Nephron progenitor cell (in vitro differentiated cells): Measurements from ENCODE around the gene GLCCI1.
"Not testable (repeated sequence)": the region's sequence is repeated elsewhere in the genome, so short reads cannot be mapped to it uniquely, and the experiment has no call there.

Experiments used
- DNase-seq: peaks from one replicate; pipeline ENCODE4 v3.0.0; 2021
- H3K27ac Mint-ChIP-seq: 2 replicates; pipeline ENCODE4 v1.8.0; 2021; ENCODE audit warnings: mild to moderate bottlenecking, moderate library complexity, mixed read lengths
- H3K27me3 Mint-ChIP-seq: 2 replicates; pipeline ENCODE4 v1.8.0; 2021; ENCODE audit warnings: mild to moderate bottlenecking, low read depth, mixed read lengths; ENCODE audit not compliant: poor library complexity
- H3K36me3 Mint-ChIP-seq: 2 replicates; pipeline ENCODE4 v1.8.0; 2021; ENCODE audit warnings: low read depth, mixed read lengths
- H3K4me1 Mint-ChIP-seq: 2 replicates; pipeline ENCODE4 v1.8.0; 2021; ENCODE audit warnings: mixed read lengths
- H3K4me3 Mint-ChIP-seq: 2 replicates; pipeline ENCODE4 v1.8.0; 2021; ENCODE audit warnings: mild to moderate bottlenecking, moderate library complexity, mixed read lengths
- H3K9me3 Mint-ChIP-seq: 2 replicates; pipeline ENCODE4 v1.8.0; 2021; ENCODE audit warnings: mild to moderate bottlenecking, moderate library complexity, mixed read lengths
- CTCF ChIP-seq: fragments of 200-600 bp; sonication (generic); IDR thresholded peaks from 2 replicates; pipeline ENCODE4 v1.5.0; 2021; ENCODE audit warnings: antibody characterized with exemption

Gene GLCCI1

GRCh38 chr7:8094164-8095140 is 125.9 kb downstream of the GLCCI1 start:
- DNase-seq, result no peak
- TF ChIP-seq CTCF, result no peak
- no peak overlapping the region for H3K27ac Mint-ChIP-seq
- H3K4me3 Mint-ChIP-seq, result no peak overlapping the region
- H3K4me1 Mint-ChIP-seq, result no peaks in the 10 kb centered on the region
- H3K27me3 Mint-ChIP-seq, result peaks cover 3% of the 10 kb centered on the region
- peaks cover 28% of the 10 kb centered on the region for H3K36me3 Mint-ChIP-seq
- H3K9me3 Mint-ChIP-seq, result peaks cover 25% of the 10 kb centered on the region

- not testable (repeated sequence) for H3K27me3 Mint-ChIP-seq, DNase-seq, H3K4me3 Mint-ChIP-seq, H3K4me1 Mint-ChIP-seq, H3K36me3 Mint-ChIP-seq, H3K27ac Mint-ChIP-seq
- peaks cover 46% of the 10 kb centered on the region for H3K9me3 Mint-ChIP-seq
These were observed 132.7 kb downstream of the GLCCI1 start for GRCh38 chr7:8101292-8101691.

GRCh38 chr7:8103282-8103681 is 134.7 kb downstream of the GLCCI1 start:
- H3K27ac Mint-ChIP-seq, result no peak overlapping the region
- H3K4me1 Mint-ChIP-seq, result no peaks in the 10 kb centered on the region
- no peak for DNase-seq
- no peaks in the 10 kb centered on the region for H3K36me3 Mint-ChIP-seq
- peaks cover 36% of the 10 kb centered on the region for H3K9me3 Mint-ChIP-seq
- H3K27me3 Mint-ChIP-seq, result peaks cover 4% of the 10 kb centered on the region
- no peak overlapping the region for H3K4me3 Mint-ChIP-seq
- no peak for TF ChIP-seq CTCF

GRCh38 chr7:8105449-8106095 is 137.0 kb downstream of the GLCCI1 start:
- Mint-ChIP-seq H3K9me3 (peaks cover 14% of the 10 kb centered on the region), H3K4me1 (no peaks in the 10 kb centered on the region), H3K27ac (no peak overlapping the region), H3K36me3 (no peaks in the 10 kb centered on the region), H3K27me3 (peaks cover 4% of the 10 kb centered on the region), H3K4me3 (no peak overlapping the region)
- no peak for DNase-seq
- no peak for TF ChIP-seq CTCF

GRCh38 chr7:8109196-8110022 is 140.8 kb downstream of the GLCCI1 start:
- peaks cover 5% of the 10 kb centered on the region for H3K4me1 Mint-ChIP-seq
- no peak overlapping the region for H3K27ac Mint-ChIP-seq
- peaks cover 6% of the 10 kb centered on the region for H3K27me3 Mint-ChIP-seq
- no peak for TF ChIP-seq CTCF
- H3K4me3 Mint-ChIP-seq, result no peak overlapping the region
- H3K9me3 Mint-ChIP-seq, result peaks cover 6% of the 10 kb centered on the region
- DNase-seq, result no peak
- H3K36me3 Mint-ChIP-seq, result no peaks in the 10 kb centered on the region
